ENCODE data around the gene FCHO2.

GRCh38 chr5:73019766-73020165 is 63.9 kb downstream of the FCHO2 start:
- TF ChIP-seq GATA3 (IDR thresholded peaks at IDR 0.05; ENCODE audit: low read depth, low read length), result no peak
- no peak for TF ChIP-seq GATA2 (IDR thresholded peaks at IDR 0.05; ENCODE audit: low read depth, low read length)
